Trophoblast cell (in vitro differentiated cells and primary cell): ENCODE data around the gene BIRC6.

ENCODE experiments used
- DNase-seq, 2 donors: peaks; one replicate each; pipeline ENCODE4 v3.0.0-alpha.2; 2016
- H2AFZ ChIP-seq: 2 replicates; pipeline ENCODE4 v1.6.1; 2013; ENCODE audit warnings: low read length, moderate library complexity, mild to moderate bottlenecking; ENCODE audit not compliant: insufficient read depth, poor library complexity
- H2AK5ac ChIP-seq: 2 replicates; pipeline ENCODE4 v1.6.1; 2013; ENCODE audit warnings: mild to moderate bottlenecking, low read length
- H2BK120ac ChIP-seq: 2 replicates; pipeline ENCODE4 v1.6.1; 2013; ENCODE audit warnings: low read length, mild to moderate bottlenecking, moderate library complexity; ENCODE audit not compliant: insufficient read depth, poor library complexity
- H2BK12ac ChIP-seq: 2 replicates; pipeline ENCODE4 v1.6.1; 2013; ENCODE audit warnings: mild to moderate bottlenecking, low read length, moderate library complexity
- H2BK5ac ChIP-seq: 2 replicates; pipeline ENCODE4 v1.6.1; 2013; ENCODE audit warnings: low read length, low read depth, moderate library complexity, mild to moderate bottlenecking; ENCODE audit not compliant: poor library complexity
- H3K14ac ChIP-seq: 2 replicates; pipeline ENCODE4 v1.6.1; 2013; ENCODE audit warnings: mild to moderate bottlenecking, low read length
- H3K18ac ChIP-seq: 2 replicates; pipeline ENCODE4 v1.6.1; 2013; ENCODE audit warnings: mild to moderate bottlenecking, low read length
- H3K23ac ChIP-seq: 2 replicates; pipeline ENCODE4 v1.6.1; 2013; ENCODE audit warnings: low read length
- H3K27ac ChIP-seq: 2 replicates; pipeline ENCODE4 v1.5.1; 2013; ENCODE audit warnings: low read depth, mild to moderate bottlenecking, inconsistent platforms, low read length, moderate library complexity
- H3K27me3 ChIP-seq: 2 replicates; pipeline ENCODE4 v1.6.1; 2013; ENCODE audit warnings: inconsistent platforms, mild to moderate bottlenecking, low read length, moderate library complexity; ENCODE audit not compliant: insufficient read depth
- H3K36me3 ChIP-seq, 2 experiments: 1 replicate in 1 of 2; 2 replicates in 1 of 2; pipeline ENCODE4 v1.6.1; 2013; ENCODE audit warnings: low read length in 2 of 2, mild to moderate bottlenecking in 2 of 2, moderate library complexity in 1 of 2; ENCODE audit not compliant: insufficient read depth in 2 of 2, control insufficient read depth in 1 of 2
- H3K4ac ChIP-seq: 2 replicates; pipeline ENCODE4 v1.6.1; 2013; ENCODE audit warnings: low read depth, mild to moderate bottlenecking, low read length, moderate library complexity
- H3K4me1 ChIP-seq, 2 experiments: 1 replicate in 1 of 2; 2 replicates in 1 of 2; pipeline ENCODE4 v1.6.1; 2013; ENCODE audit warnings: low read length in 2 of 2, mild to moderate bottlenecking in 2 of 2, moderate library complexity in 1 of 2; ENCODE audit not compliant: insufficient read depth in 2 of 2, control insufficient read depth in 1 of 2
- H3K4me2 ChIP-seq: 2 replicates; pipeline ENCODE4 v1.6.1; 2013; ENCODE audit warnings: inconsistent platforms, mild to moderate bottlenecking, low read length, moderate library complexity
- H3K4me3 ChIP-seq: 2 replicates; pipeline ENCODE4 v1.5.1; 2013; ENCODE audit warnings: mild to moderate bottlenecking, low read depth, low read length, inconsistent platforms
- H3K79me1 ChIP-seq: one replicate; pipeline ENCODE4 v1.6.1; 2013; ENCODE audit warnings: low read length
- H3K79me2 ChIP-seq: 2 replicates; pipeline ENCODE4 v1.6.1; 2013; ENCODE audit warnings: low read length, mild to moderate bottlenecking; ENCODE audit not compliant: control insufficient read depth, insufficient read depth, poor library complexity
- H3K9ac ChIP-seq: 2 replicates; pipeline ENCODE4 v1.6.1; 2013; ENCODE audit warnings: mild to moderate bottlenecking, low read length
- H3K9me3 ChIP-seq: 2 replicates; pipeline ENCODE4 v1.6.1; 2013; ENCODE audit warnings: low read depth, mild to moderate bottlenecking, control low read depth, inconsistent platforms, low read length; ENCODE audit not compliant: insufficient read depth
- H4K12ac ChIP-seq: 2 replicates; pipeline ENCODE4 v1.6.1; 2013; ENCODE audit warnings: low read depth, mild to moderate bottlenecking, low read length, moderate library complexity
- H4K8ac ChIP-seq: 2 replicates; pipeline ENCODE4 v1.6.1; 2013; ENCODE audit warnings: low read depth, mild to moderate bottlenecking, low read length, moderate library complexity
- H4K91ac ChIP-seq: one replicate; pipeline ENCODE4 v1.6.1; 2013; ENCODE audit warnings: low read depth, mild to moderate bottlenecking, low read length, moderate library complexity
- WGBS: extraction: QIAGEN DNeasy Blood & Tissue Kit; methylation state at CpG from one replicate; pipeline ENCODE4 v1.1.7; 2013; ENCODE audit warnings: missing lambda C conversion rate; ENCODE audit not compliant: insufficient read length, insufficient coverage; ENCODE audit errors: extremely low coverage; 5-methylcytosine and 5-hydroxymethylcytosine counted together

BIRC6 gene

GRCh38 chr2:32624812-32625211 is 268.0 kb downstream of the BIRC6 start:
- H3K14ac ChIP-seq: no peak overlapping the region
- no peak overlapping the region for H3K18ac ChIP-seq
- DNase-seq: no peak
- no peak overlapping the region for H2BK12ac ChIP-seq
- peaks cover 2% of the 10 kb centered on the region for H3K79me2 ChIP-seq
- H3K79me1 ChIP-seq: peaks cover 4% of the 10 kb centered on the region
- H4K91ac ChIP-seq: no peak overlapping the region
- no peak overlapping the region for H2AFZ ChIP-seq
- H3K4me2 ChIP-seq: no peak overlapping the region
- H2BK120ac ChIP-seq: no peak overlapping the region
- no peak overlapping the region for H2BK5ac ChIP-seq
- H3K27ac ChIP-seq: no peak overlapping the region
- H3K23ac ChIP-seq: no peak overlapping the region
- no peaks in the 10 kb centered on the region for H3K27me3 ChIP-seq
- no peak overlapping the region for H3K4ac ChIP-seq
- no peak overlapping the region for H3K4me3 ChIP-seq
- no peak overlapping the region for H4K8ac ChIP-seq
- no peak overlapping the region for H4K12ac ChIP-seq
- H2AK5ac ChIP-seq: no peak overlapping the region
- H3K9ac ChIP-seq: no peak overlapping the region
- peaks cover 5 to 10% of the 10 kb centered on the region in 2 experiments for H3K36me3 ChIP-seq
- WGBS: no CpG with 5 or more reads among the region's 3 CpGs
- H3K4me1 ChIP-seq: peaks cover 0 to 5% of the 10 kb centered on the region in 2 experiments
- H3K9me3 ChIP-seq: no peaks in the 10 kb centered on the region

GRCh38 chr2:32626639-32627221 is 269.9 kb downstream of the BIRC6 start:
- no peak overlapping the region for H3K23ac ChIP-seq
- H3K9me3 ChIP-seq: no peaks in the 10 kb centered on the region
- H3K79me1 ChIP-seq: peaks cover 4% of the 10 kb centered on the region
- DNase-seq: no peak
- H3K4me1 ChIP-seq: peaks cover 0 to 5% of the 10 kb centered on the region in 2 experiments
- no peak overlapping the region for H3K27ac ChIP-seq
- no peak overlapping the region for H2BK5ac ChIP-seq
- no peak overlapping the region for H3K9ac ChIP-seq
- no peak overlapping the region for H2AK5ac ChIP-seq
- H3K18ac ChIP-seq: no peak overlapping the region
- peak overlapping the region; percentile 32 for H4K12ac ChIP-seq
- H4K8ac ChIP-seq: no peak overlapping the region
- H3K27me3 ChIP-seq: no peaks in the 10 kb centered on the region
- no peak overlapping the region for H2AFZ ChIP-seq
- H2BK120ac ChIP-seq: no peak overlapping the region
- peaks cover 2% of the 10 kb centered on the region for H3K79me2 ChIP-seq
- H2BK12ac ChIP-seq: no peak overlapping the region
- no peak overlapping the region for H3K14ac ChIP-seq
- no peak overlapping the region for H3K4me3 ChIP-seq
- no peak overlapping the region for H4K91ac ChIP-seq
- no peak overlapping the region for H3K4ac ChIP-seq
- H3K36me3 ChIP-seq: peaks cover 4 to 12% of the 10 kb centered on the region in 2 experiments
- WGBS: no CpG with 5 or more reads among the region's 13 CpGs
- H3K4me2 ChIP-seq: no peak overlapping the region

GRCh38 chr2:32627441-32627813 is 270.6 kb downstream of the BIRC6 start:
- H3K4me1 ChIP-seq: peaks cover 0 to 5% of the 10 kb centered on the region in 2 experiments
- no peak overlapping the region for H2BK120ac ChIP-seq
- peaks cover 4% of the 10 kb centered on the region for H3K79me1 ChIP-seq
- H3K23ac ChIP-seq: no peak overlapping the region
- no peaks in the 10 kb centered on the region for H3K27me3 ChIP-seq
- WGBS: no CpG with 5 or more reads among the region's 16 CpGs
- peak overlapping the region; percentile 65 for H3K4me3 ChIP-seq
- H3K9me3 ChIP-seq: no peaks in the 10 kb centered on the region
- no peak overlapping the region for H3K18ac ChIP-seq
- peaks cover 4 to 6% of the 10 kb centered on the region in 2 experiments for H3K36me3 ChIP-seq
- peak overlapping the region; percentile 97 for H3K4me2 ChIP-seq
- no peak overlapping the region for H2AK5ac ChIP-seq
- peak overlapping the region; percentile 51 for H4K8ac ChIP-seq
- peak overlapping the region; percentile 67 for H4K12ac ChIP-seq
- H3K4ac ChIP-seq: no peak overlapping the region
- H3K27ac ChIP-seq: no peak overlapping the region
- H4K91ac ChIP-seq: no peak overlapping the region
- H2BK12ac ChIP-seq: no peak overlapping the region
- H3K9ac ChIP-seq: peak overlapping the region; percentile 18
- no peak overlapping the region for H2BK5ac ChIP-seq
- H3K79me2 ChIP-seq: peaks cover 2% of the 10 kb centered on the region
- H3K14ac ChIP-seq: peak overlapping the region; percentile 24
- H2AFZ ChIP-seq: peak overlapping the region; percentile 68
- peak; percentile 40 to 64 for DNase-seq

GRCh38 chr2:32627814-32628579 is 271.2 kb downstream of the BIRC6 start, which contains the start of gene TTC27:
Gene TTC27, plus strand, starts transcription at chr2:32628050. Its CDS starts 243 bp downstream, at chr2:32628293.
- WGBS: no CpG with 5 or more reads among the region's 39 CpGs
- H3K36me3 ChIP-seq: peaks cover 4% of the 10 kb centered on the region in 2 experiments
- H2BK5ac ChIP-seq: no peak within 1 kb of the TSS

More at GRCh38 chr2:32627814-32628579, 271.2 kb downstream of the BIRC6 start, which contains the start of gene TTC27:
- Histone ChIP-seq H3K9ac (peak within 1 kb of the TSS; percentile 63), H4K91ac (peak within 1 kb of the TSS; percentile 2), H3K18ac (no peak within 1 kb of the TSS), H2AFZ (peak within 1 kb of the TSS; percentile 73), H3K79me1 (peaks cover 4% of the 10 kb centered on the region), H3K27ac (no peak within 1 kb of the TSS), H3K4ac (peak within 1 kb of the TSS; percentile 6), H2AK5ac (no peak within 1 kb of the TSS), H3K9me3 (no peaks in the 10 kb centered on the region), H2BK120ac (no peak within 1 kb of the TSS), H4K12ac (peak within 1 kb of the TSS; percentile 67), H3K23ac (no peak within 1 kb of the TSS), H3K14ac (peak within 1 kb of the TSS; percentile 39), H4K8ac (peak within 1 kb of the TSS; percentile 86), H2BK12ac (no peak within 1 kb of the TSS), H3K79me2 (peaks cover 2% of the 10 kb centered on the region), H3K4me3 (peak within 1 kb of the TSS; percentile 83), H3K27me3 (no peaks in the 10 kb centered on the region), H3K4me1 (peaks cover 0 to 5% of the 10 kb centered on the region in 2 experiments), H3K4me2 (peak within 1 kb of the TSS; percentile 97)
- peak; percentile 97 to 98 for DNase-seq
